Measurements from ENCODE around the gene KLHDC9. TPM values are rescaled to one million over a fixed set of nuclear protein-coding genes. Genes with fewer than 3 reads are reported as not detected.

Gene KLHDC9
- total RNA-seq, 3 donors from 2014 or later: 5.8 to 9.8 (median 8.5) TPM

- no peak for DNase-seq (ENCODE audit: low spot score in 2 of 2)
- intact Hi-C loops (cut with DNase I; ENCODE audit: low total_unique reads): no loop called here
- Histone ChIP-seq H3K4me3 (no peak overlapping the region), H3K9me3 (no peaks in the 10 kb centered on the region), H3K27me3 (no peaks in the 10 kb centered on the region), H3K27ac (no peak overlapping the region), H3K36me3 (no peaks in the 10 kb centered on the region), H3K4me1 (no peaks in the 10 kb centered on the region)
- TF ChIP-seq, protein P1, sequence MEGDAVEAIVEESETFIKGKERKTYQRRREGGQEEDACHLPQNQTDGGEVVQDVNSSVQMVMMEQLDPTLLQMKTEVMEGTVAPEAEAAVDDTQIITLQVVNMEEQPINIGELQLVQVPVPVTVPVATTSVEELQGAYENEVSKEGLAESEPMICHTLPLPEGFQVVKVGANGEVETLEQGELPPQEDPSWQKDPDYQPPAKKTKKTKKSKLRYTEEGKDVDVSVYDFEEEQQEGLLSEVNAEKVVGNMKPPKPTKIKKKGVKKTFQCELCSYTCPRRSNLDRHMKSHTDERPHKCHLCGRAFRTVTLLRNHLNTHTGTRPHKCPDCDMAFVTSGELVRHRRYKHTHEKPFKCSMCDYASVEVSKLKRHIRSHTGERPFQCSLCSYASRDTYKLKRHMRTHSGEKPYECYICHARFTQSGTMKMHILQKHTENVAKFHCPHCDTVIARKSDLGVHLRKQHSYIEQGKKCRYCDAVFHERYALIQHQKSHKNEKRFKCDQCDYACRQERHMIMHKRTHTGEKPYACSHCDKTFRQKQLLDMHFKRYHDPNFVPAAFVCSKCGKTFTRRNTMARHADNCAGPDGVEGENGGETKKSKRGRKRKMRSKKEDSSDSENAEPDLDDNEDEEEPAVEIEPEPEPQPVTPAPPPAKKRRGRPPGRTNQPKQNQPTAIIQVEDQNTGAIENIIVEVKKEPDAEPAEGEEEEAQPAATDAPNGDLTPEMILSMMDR (IDR thresholded peaks at IDR 0.05): peak; percentile 12 to 22 (median 12)
- TF ChIP-seq POLR2A (IDR thresholded peaks at IDR 0.05): no peak
These were observed 41.6 kb downstream of the KLHDC9 start for GRCh38 chr1:161139766-161140165.

DNA sequence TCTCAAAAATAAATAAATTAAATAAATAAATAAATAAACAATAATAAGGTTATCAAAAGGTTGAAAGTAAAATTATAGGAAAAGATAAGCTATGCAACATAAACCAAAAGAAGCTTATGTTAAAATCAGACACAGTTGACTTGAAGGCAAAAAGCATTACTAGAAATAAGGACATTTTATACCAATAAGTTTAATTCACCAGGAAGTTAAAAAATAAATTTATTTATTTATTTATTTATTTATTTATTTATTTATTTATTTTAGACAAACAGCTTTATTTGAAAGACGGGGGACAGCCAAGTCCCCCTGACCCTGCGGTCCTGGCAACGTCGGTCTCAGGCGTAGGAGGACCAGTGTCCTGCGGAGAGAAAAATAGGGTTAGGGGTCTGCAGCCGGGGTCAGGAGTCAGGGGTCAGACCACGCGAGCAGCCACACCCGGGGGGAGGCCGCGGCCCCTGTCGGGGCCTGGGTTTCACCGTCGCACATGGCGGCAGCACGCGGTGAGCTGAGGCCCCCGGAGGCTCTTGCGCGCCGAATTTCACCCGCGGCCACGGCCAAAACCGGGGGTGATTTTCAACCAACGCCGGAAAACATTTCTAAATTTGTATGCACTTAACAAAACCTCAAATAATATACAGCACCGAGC lies 42.7 kb downstream of the KLHDC9 start:
- no peak for DNase-seq (ENCODE audit: low spot score in 2 of 2)
- Histone ChIP-seq H3K9me3 (no peaks in the 10 kb centered on the region), H3K4me3 (no peak overlapping the region), H3K27ac (no peak overlapping the region), H3K27me3 (no peaks in the 10 kb centered on the region), H3K36me3 (no peaks in the 10 kb centered on the region), H3K4me1 (no peaks in the 10 kb centered on the region)
- TF ChIP-seq POLR2A (IDR thresholded peaks at IDR 0.05) (no peak), POLR2AphosphoS5 (IDR thresholded peaks at IDR 0.05) (no peak)
- TF ChIP-seq, protein P1 (IDR thresholded peaks at IDR 0.05): no peak
- intact Hi-C loops (cut with DNase I; ENCODE audit: low total_unique reads): no loop called here

DNA sequence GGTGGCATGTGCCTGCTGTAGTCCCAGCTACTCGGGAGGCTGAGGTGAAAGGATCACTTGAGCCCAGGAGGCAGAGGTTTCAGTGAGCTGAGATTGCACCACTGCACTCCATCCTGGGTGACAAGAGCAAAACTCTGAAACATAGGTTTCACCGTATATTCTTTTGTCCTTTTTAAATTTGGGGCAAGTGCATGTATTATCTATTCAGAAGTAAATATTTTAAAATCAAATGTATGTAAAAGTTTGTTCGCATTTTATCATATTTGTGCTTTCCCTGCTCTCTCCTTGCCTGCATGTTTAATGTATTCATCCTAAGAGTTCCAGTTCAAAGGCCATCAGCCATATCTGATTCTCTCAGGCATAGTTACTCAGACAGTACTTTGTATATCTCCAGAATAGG lies 47.7 kb downstream of the KLHDC9 start:
- intact Hi-C loops (cut with DNase I; ENCODE audit: low total_unique reads): no loop called here
- no peaks in the 10 kb centered on the region for H3K27me3 ChIP-seq

More for the DNA sequence above, 47.7 kb downstream of the KLHDC9 start:
- H3K9me3 ChIP-seq: no peaks in the 10 kb centered on the region
- no peak overlapping the region for H3K4me3 ChIP-seq
- H3K27ac ChIP-seq: no peak overlapping the region
- no peak for DNase-seq (ENCODE audit: low spot score in 2 of 2)
- no peaks in the 10 kb centered on the region for H3K4me1 ChIP-seq
- TF ChIP-seq POLR2A (IDR thresholded peaks at IDR 0.05): no peak
- TF ChIP-seq POLR2AphosphoS5 (IDR thresholded peaks at IDR 0.05): no peak
- TF ChIP-seq, protein P1 (IDR thresholded peaks at IDR 0.05): no peak
- no peaks in the 10 kb centered on the region for H3K36me3 ChIP-seq

Other genes starting within 250 kb of the KLHDC9 start
- gene CD244, start 235.5 kb upstream of the KLHDC9 start, total RNA-seq: 1 to 10 TPM in 1 of 3 donors, under 1 TPM in 2; 0.64 to 1.6 (median 0.66) TPM
- gene ITLN1, start 213.2 kb upstream of the KLHDC9 start, total RNA-seq: 100 to 1,000 TPM in 1 of 3 donors, 1 to 10 TPM in 1, under 1 TPM in 1; 0.96 to 938 (median 2.0) TPM
- 10 to 100 TPM in 1 of 3 donors, not detected in 2; 10.7 TPM for gene ITLN2, start 143.6 kb upstream of the KLHDC9 start, total RNA-seq
- gene F11R, start 77.2 kb upstream of the KLHDC9 start, total RNA-seq: 10 to 100 TPM; 41.1 to 74.3 (median 48.8) TPM
- gene TSTD1, start 59.4 kb upstream of the KLHDC9 start, total RNA-seq: 100 to 1,000 TPM in 2 of 3 donors, 10 to 100 TPM in 1; 57.3 to 217 (median 109) TPM
- 10 to 100 TPM; 64.5 to 70.8 (median 64.6) TPM for gene USF1, start 52.4 kb upstream of the KLHDC9 start, total RNA-seq
- gene ARHGAP30, start 28.5 kb upstream of the KLHDC9 start, total RNA-seq: 10 to 100 TPM in 1 of 3 donors, 1 to 10 TPM in 2; 5.2 to 16.5 (median 7.9) TPM
- gene NECTIN4, start 8.8 kb upstream of the KLHDC9 start, total RNA-seq: 10 to 100 TPM in 2 of 3 donors, not detected in 1; 28.5 to 56.3 TPM
- gene PFDN2, start 19.7 kb downstream of the KLHDC9 start, total RNA-seq: 10 to 100 TPM; 32.5 to 50.1 (median 37.0) TPM
- gene NIT1, start 19.7 kb downstream of the KLHDC9 start, total RNA-seq: 10 to 100 TPM; 36.3 to 44.5 (median 37.0) TPM
- 10 to 100 TPM; 28.7 to 39.0 (median 37.6) TPM for gene DEDD, start 34.3 kb downstream of the KLHDC9 start, total RNA-seq
- 10 to 100 TPM; 76.0 to 90.3 (median 87.5) TPM for gene UFC1, start 55.6 kb downstream of the KLHDC9 start, total RNA-seq
- gene USP21, start 61.1 kb downstream of the KLHDC9 start, total RNA-seq: 10 to 100 TPM; 11.7 to 26.9 (median 24.9) TPM
- 10 to 100 TPM; 19.5 to 26.8 (median 25.2) TPM for gene PPOX, start 68.1 kb downstream of the KLHDC9 start, total RNA-seq
- gene B4GALT3, start 79.1 kb downstream of the KLHDC9 start, total RNA-seq: 10 to 100 TPM; 23.4 to 41.3 (median 29.4) TPM
- 10 to 100 TPM in 2 of 3 donors, 1 to 10 TPM in 1; 4.8 to 85.5 (median 24.6) TPM for gene ADAMTS4, start 100.7 kb downstream of the KLHDC9 start, total RNA-seq
- gene NDUFS2, start 104.0 kb downstream of the KLHDC9 start, total RNA-seq: 100 to 1,000 TPM; 102 to 129 (median 116) TPM
- 100 to 1,000 TPM in 1 of 3 donors, 10 to 100 TPM in 2; 40.3 to 153 (median 70.1) TPM for gene FCER1G, start 116.9 kb downstream of the KLHDC9 start, total RNA-seq
- gene APOA2, start 125.3 kb downstream of the KLHDC9 start, total RNA-seq: not detected
- gene TOMM40L, start 127.7 kb downstream of the KLHDC9 start, total RNA-seq: 1 to 10 TPM; 6.9 to 9.4 (median 8.2) TPM
- not detected for gene NR1I3, start 139.8 kb downstream of the KLHDC9 start, total RNA-seq
- gene PCP4L1, start 160.4 kb downstream of the KLHDC9 start, total RNA-seq: 1 to 10 TPM in 1 of 3 donors, under 1 TPM in 2; 0.32 to 2.0 (median 0.73) TPM
- 1 to 10 TPM; 1.3 to 3.6 (median 3.2) TPM for gene MPZ, start 211.6 kb downstream of the KLHDC9 start, total RNA-seq
- gene SDHC, start 216.0 kb downstream of the KLHDC9 start, total RNA-seq: 10 to 100 TPM; 18.0 to 42.4 (median 23.9) TPM